ENCODE measurements around the gene RGL4. TPM values are rescaled to one million over a fixed set of nuclear protein-coding genes. Genes with fewer than 3 reads are reported as not detected.

Gene RGL4
- total RNA-seq, 1 donor from 2014 or later: 0.15 TPM

GRCh38 chr22:23745791-23746190 is 55.0 kb downstream of the RGL4 start:
- no peaks in the 10 kb centered on the region for H3K9me3 Mint-ChIP-seq (ENCODE audit: unreplicated experiment)
- H3K4me3 Mint-ChIP-seq (ENCODE audit: unreplicated experiment): no peak overlapping the region
- peaks cover 26% of the 10 kb centered on the region for H3K36me3 Mint-ChIP-seq (ENCODE audit: low read depth, unreplicated experiment)
- TF ChIP-seq CTCF (IDR thresholded peaks at IDR 0.05; ENCODE audit: unreplicated experiment): no peak
- DNase-seq (ENCODE audit: low spot score): no peak
- peaks cover 14% of the 10 kb centered on the region for H3K4me1 Mint-ChIP-seq (ENCODE audit: unreplicated experiment)
- no peak overlapping the region for H3K27ac Mint-ChIP-seq (ENCODE audit: unreplicated experiment)
- H3K27me3 Mint-ChIP-seq (ENCODE audit: unreplicated experiment): peaks cover 4% of the 10 kb centered on the region

Other genes with a start within 250 kb of the RGL4 start
- gene IGLL1, start 110.7 kb upstream of the RGL4 start, total RNA-seq (ENCODE audit: unreplicated experiment): not detected
- gene DRICH1, start 58.7 kb upstream of the RGL4 start, total RNA-seq (ENCODE audit: unreplicated experiment): not detected
- gene ZNF70, start 60.1 kb downstream of the RGL4 start, total RNA-seq (ENCODE audit: unreplicated experiment): 8.0 TPM
- not detected for gene VPREB3, start 63.4 kb downstream of the RGL4 start, total RNA-seq (ENCODE audit: unreplicated experiment)
- gene C22orf15, start 72.0 kb downstream of the RGL4 start, total RNA-seq (ENCODE audit: unreplicated experiment): 2.0 TPM
- 55.8 TPM for gene CHCHD10, start 77.0 kb downstream of the RGL4 start, total RNA-seq (ENCODE audit: unreplicated experiment)
- 3.4 TPM for gene MMP11, start 81.8 kb downstream of the RGL4 start, total RNA-seq (ENCODE audit: unreplicated experiment)
- gene SMARCB1, start 96.0 kb downstream of the RGL4 start, total RNA-seq (ENCODE audit: unreplicated experiment): 105 TPM
- gene DERL3, start 148.0 kb downstream of the RGL4 start, total RNA-seq (ENCODE audit: unreplicated experiment): 1.3 TPM
- gene SLC2A11, start 166.9 kb downstream of the RGL4 start, total RNA-seq (ENCODE audit: unreplicated experiment): 9.2 TPM
- gene MIF, start 203.4 kb downstream of the RGL4 start, total RNA-seq (ENCODE audit: unreplicated experiment): 306 TPM

Measured in endothelial cell (in vitro differentiated cells).